HepG2 (cell line): Measurements from ENCODE around the gene SCGB1D2. TPM values are rescaled to one million over a fixed set of nuclear protein-coding genes. Genes with fewer than 3 reads are reported as not detected.

Experiments
- ATF1 ChIP-seq: IDR thresholded peaks from 2 replicates; pipeline ENCODE4 v1.6.1; 2016; ENCODE audit warnings: mild to moderate bottlenecking, control low read depth
- ATF2 ChIP-seq: sonication (generic); formaldehyde crosslinking; IDR thresholded peaks from 2 replicates; pipeline ENCODE4 v1.4.0; 2020; ENCODE audit warnings: missing genetic modification reagents
- CREM ChIP-seq, 2 experiments: sonication (generic) in 1 of 2; formaldehyde crosslinking in 1 of 2; IDR thresholded peaks; 2 replicates each; pipeline versions ENCODE4 v1.4.0 to v1.6.1; 2016 to 2020; ENCODE audit warnings: antibody characterized with exemption in 1 of 2, mild to moderate bottlenecking in 1 of 2, missing genetic modification reagents in 1 of 2
- FOXA3 ChIP-seq: IDR thresholded peaks from 2 replicates; pipeline ENCODE4 v1.6.1; 2016; ENCODE audit warnings: missing genetic modification reagents, missing compliant biosample characterization
- GABPA ChIP-seq, 2 experiments: IDR thresholded peaks; 2 replicates each; pipeline ENCODE4 v1.6.1; 2011 to 2016; ENCODE audit warnings: low read depth in 2 of 2, low read length in 1 of 2, missing biosample characterization in 1 of 2, missing genetic modification characterization in 1 of 2
- ISX ChIP-seq: sonication (generic); formaldehyde crosslinking; conservative IDR thresholded peaks from 2 replicates; pipeline ENCODE4 v1.5.0; 2020; ENCODE audit warnings: missing genetic modification reagents
- NCOA1 ChIP-seq: sonication (generic); formaldehyde crosslinking; IDR thresholded peaks from 2 replicates; pipeline ENCODE4 v1.9.0; 2021; ENCODE audit warnings: missing genetic modification reagents
- RARA ChIP-seq: IDR thresholded peaks from 2 replicates; pipeline ENCODE4 v1.6.1; 2016; ENCODE audit warnings: missing genetic modification reagents, missing compliant biosample characterization
- TBX2 ChIP-seq: sonication (generic); formaldehyde crosslinking; IDR thresholded peaks from 2 replicates; pipeline ENCODE4 v1.5.0; 2020; ENCODE audit warnings: missing genetic modification reagents, mild to moderate bottlenecking, borderline replicate concordance
- TFAP4 ChIP-seq: sonication (generic); IDR thresholded peaks from 2 replicates; pipeline ENCODE4 v1.6.1; 2016; ENCODE audit warnings: low read depth, borderline replicate concordance
- ZFP82 ChIP-seq: sonication (generic); formaldehyde crosslinking; IDR thresholded peaks from 2 replicates; pipeline ENCODE4 v1.5.1; 2020; ENCODE audit warnings: mild to moderate bottlenecking, missing genetic modification reagents, borderline replicate concordance
- ZNF501 ChIP-seq: sonication (generic); formaldehyde crosslinking; IDR thresholded peaks from 2 replicates; pipeline ENCODE4 v1.5.1; 2020; ENCODE audit warnings: mild to moderate bottlenecking, moderate library complexity, missing genetic modification reagents
- ZNF598 ChIP-seq: sonication (generic); formaldehyde crosslinking; IDR thresholded peaks from 2 replicates; pipeline ENCODE4 v1.5.1; 2020; ENCODE audit warnings: mild to moderate bottlenecking, missing genetic modification reagents, borderline replicate concordance
- ZNF670 ChIP-seq: sonication (generic); formaldehyde crosslinking; IDR thresholded peaks from 2 replicates; pipeline ENCODE4 v1.8.0; 2022; ENCODE audit warnings: mild to moderate bottlenecking, missing genetic modification reagents, borderline replicate concordance
- ZSCAN29 ChIP-seq: sonication (generic); formaldehyde crosslinking; conservative IDR thresholded peaks from 2 replicates; pipeline ENCODE4 v1.4.0; 2020; ENCODE audit warnings: mild to moderate bottlenecking, missing genetic modification reagents
- polyA plus RNA-seq, 8 experiments: library from polyadenylated mRNA; depleted of rRNA in 3 of 8; stranded (reverse) in 7 of 8; unstranded in 1 of 8; fragments of >200 nt; fragmentation: Illumina TruSeq in 4 of 8; extraction: Trizol in 4 of 8; gene quantifications; 2 replicates each; pipeline versions ENCODE4 v1.2.1 to v1.2.3, GENCODE V29; 2011 to 2016; ENCODE audit warnings: low read depth in 4 of 8, missing spikeins in 1 of 8, mixed read lengths in 1 of 8; ENCODE audit not compliant: insufficient read depth in 1 of 8
- total RNA-seq, 5 experiments: library from RNA; depleted of rRNA; stranded (reverse); fragments of >200 nt; fragmentation: Illumina TruSeq; extraction: Trizol; gene quantifications; 2 replicates each; pipeline ENCODE4 v1.2.3, GENCODE V29; 2016; ENCODE audit warnings: low read depth in 1 of 5
- TF ChIP-seq, protein P1 (sequence below): sonication (generic); formaldehyde crosslinking; IDR thresholded peaks from 2 replicates; pipeline ENCODE4 v1.4.0; 2020; ENCODE audit warnings: mild to moderate bottlenecking, missing genetic modification reagents
- TF ChIP-seq, protein P2 (sequence below): sonication (generic); formaldehyde crosslinking; IDR thresholded peaks from 2 replicates; pipeline ENCODE4 v1.5.0; 2020; ENCODE audit warnings: missing genetic modification reagents, mild to moderate bottlenecking, borderline replicate concordance
- TF ChIP-seq, protein P3 (sequence below): sonication (generic); formaldehyde crosslinking; IDR thresholded peaks from 2 replicates; pipeline ENCODE4 v1.4.0; 2020; ENCODE audit warnings: missing genetic modification reagents

The SCGB1D2 gene
- total and polyA plus RNA-seq, 2 of the 13 experiments (the other 11 are each of a cell fraction or from before 2014, with no cell fraction given): not detected

DNA sequence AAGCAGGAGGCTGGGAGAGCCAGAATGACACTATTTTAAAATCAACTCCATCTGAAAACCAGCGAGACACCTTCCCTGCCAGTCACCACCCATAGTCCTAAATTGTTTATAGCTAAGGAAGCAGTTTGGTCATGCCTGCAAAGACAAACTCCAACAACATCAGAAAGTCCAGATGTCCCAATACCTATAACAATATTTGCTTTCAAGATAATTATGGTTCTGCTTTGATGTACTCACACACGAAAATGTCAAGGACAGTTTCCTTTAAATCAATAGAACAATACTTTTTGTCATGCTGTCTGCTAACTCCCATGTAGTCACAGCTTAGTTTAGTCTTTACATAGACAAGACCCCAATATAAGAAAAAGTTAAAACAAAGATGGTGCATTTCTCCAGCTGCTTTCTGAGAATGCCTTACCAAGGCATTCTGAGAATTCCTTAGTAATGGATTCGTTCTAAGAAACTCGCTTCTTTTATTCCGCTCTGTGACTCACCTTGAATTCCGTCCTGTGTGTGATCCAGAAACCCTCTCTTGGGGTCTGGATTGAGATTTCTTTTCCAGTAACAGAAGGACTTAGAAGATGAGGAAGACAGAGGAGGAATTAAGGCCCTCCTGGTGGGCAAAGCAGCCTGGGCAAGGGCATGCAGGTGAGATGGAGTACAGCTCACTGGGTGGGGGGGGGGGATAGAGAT lies 18.4 kb downstream of the SCGB1D2 start (continued):
- TF ChIP-seq ZFP82 (CRISPR knock-in tag) (no peak), FOXA3 (CRISPR knock-in tag) (peak; percentile 96), ZNF501 (CRISPR knock-in tag) (no peak), ATF1 (CRISPR knock-in tag) (peak; percentile 77), RARA (CRISPR knock-in tag) (peak; percentile 99), NCOA1 (0 out of 2 replicates have a peak, but pooled peaks have one; percentile 55), CREM (IDR thresholded peaks at IDR 0.05) (peak; percentile 89), CREM (CRISPR knock-in tag; IDR thresholded peaks at IDR 0.05) (no peak), ZNF670 (CRISPR knock-in tag) (0 out of 2 replicates have a peak, but pooled peaks have one; percentile 44), ATF2 (CRISPR knock-in tag) (peak; percentile 79), ISX (CRISPR knock-in tag) (no peak), ZNF598 (CRISPR knock-in tag) (no peak), TBX2 (CRISPR knock-in tag) (peak; percentile 90), GABPA (IDR thresholded peaks at IDR 0.05; ENCODE audit: low read depth, low read length) (no peak), GABPA (CRISPR knock-in tag; IDR thresholded peaks at IDR 0.05; ENCODE audit: low read depth) (peak; percentile 51; the same call in 1 of the 2 replicates), ZSCAN29 (CRISPR knock-in tag) (peak; percentile 73; the same call in 1 of the 2 replicates), TFAP4 (peak; percentile 54; the same call in 1 of the 2 replicates)
- TF ChIP-seq, protein P1, sequence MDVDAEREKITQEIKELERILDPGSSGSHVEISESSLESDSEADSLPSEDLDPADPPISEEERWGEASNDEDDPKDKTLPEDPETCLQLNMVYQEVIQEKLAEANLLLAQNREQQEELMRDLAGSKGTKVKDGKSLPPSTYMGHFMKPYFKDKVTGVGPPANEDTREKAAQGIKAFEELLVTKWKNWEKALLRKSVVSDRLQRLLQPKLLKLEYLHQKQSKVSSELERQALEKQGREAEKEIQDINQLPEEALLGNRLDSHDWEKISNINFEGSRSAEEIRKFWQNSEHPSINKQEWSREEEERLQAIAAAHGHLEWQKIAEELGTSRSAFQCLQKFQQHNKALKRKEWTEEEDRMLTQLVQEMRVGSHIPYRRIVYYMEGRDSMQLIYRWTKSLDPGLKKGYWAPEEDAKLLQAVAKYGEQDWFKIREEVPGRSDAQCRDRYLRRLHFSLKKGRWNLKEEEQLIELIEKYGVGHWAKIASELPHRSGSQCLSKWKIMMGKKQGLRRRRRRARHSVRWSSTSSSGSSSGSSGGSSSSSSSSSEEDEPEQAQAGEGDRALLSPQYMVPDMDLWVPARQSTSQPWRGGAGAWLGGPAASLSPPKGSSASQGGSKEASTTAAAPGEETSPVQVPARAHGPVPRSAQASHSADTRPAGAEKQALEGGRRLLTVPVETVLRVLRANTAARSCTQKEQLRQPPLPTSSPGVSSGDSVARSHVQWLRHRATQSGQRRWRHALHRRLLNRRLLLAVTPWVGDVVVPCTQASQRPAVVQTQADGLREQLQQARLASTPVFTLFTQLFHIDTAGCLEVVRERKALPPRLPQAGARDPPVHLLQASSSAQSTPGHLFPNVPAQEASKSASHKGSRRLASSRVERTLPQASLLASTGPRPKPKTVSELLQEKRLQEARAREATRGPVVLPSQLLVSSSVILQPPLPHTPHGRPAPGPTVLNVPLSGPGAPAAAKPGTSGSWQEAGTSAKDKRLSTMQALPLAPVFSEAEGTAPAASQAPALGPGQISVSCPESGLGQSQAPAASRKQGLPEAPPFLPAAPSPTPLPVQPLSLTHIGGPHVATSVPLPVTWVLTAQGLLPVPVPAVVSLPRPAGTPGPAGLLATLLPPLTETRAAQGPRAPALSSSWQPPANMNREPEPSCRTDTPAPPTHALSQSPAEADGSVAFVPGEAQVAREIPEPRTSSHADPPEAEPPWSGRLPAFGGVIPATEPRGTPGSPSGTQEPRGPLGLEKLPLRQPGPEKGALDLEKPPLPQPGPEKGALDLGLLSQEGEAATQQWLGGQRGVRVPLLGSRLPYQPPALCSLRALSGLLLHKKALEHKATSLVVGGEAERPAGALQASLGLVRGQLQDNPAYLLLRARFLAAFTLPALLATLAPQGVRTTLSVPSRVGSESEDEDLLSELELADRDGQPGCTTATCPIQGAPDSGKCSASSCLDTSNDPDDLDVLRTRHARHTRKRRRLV: no peak
- TF ChIP-seq, protein P2, sequence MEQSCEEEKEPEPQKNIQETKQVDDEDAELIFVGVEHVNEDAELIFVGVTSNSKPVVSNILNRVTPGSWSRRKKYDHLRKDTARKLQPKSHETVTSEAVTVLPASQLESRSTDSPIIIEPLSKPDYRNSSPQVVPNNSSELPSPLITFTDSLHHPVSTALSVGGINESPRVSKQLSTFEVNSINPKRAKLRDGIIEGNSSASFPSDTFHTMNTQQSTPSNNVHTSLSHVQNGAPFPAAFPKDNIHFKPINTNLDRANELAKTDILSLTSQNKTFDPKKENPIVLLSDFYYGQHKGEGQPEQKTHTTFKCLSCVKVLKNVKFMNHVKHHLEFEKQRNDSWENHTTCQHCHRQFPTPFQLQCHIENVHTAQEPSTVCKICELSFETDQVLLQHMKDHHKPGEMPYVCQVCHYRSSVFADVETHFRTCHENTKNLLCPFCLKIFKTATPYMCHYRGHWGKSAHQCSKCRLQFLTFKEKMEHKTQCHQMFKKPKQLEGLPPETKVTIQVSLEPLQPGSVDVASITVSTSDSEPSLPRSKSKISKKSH (CRISPR knock-in tag): no peak
- TF ChIP-seq, protein P3, sequence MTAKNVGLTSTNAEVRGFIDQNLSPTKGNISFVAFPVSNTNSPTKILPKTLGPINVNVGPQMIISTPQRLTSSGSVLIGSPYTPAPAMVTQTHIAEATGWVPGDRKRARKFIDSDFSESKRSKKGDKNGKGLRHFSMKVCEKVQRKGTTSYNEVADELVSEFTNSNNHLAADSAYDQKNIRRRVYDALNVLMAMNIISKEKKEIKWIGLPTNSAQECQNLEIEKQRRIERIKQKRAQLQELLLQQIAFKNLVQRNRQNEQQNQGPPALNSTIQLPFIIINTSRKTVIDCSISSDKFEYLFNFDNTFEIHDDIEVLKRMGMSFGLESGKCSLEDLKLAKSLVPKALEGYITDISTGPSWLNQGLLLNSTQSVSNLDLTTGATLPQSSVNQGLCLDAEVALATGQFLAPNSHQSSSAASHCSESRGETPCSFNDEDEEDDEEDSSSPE (CRISPR knock-in tag): no peak
